Measurements from ENCODE around the gene ZNF451.
"Not testable (repeated sequence)": the region's sequence is repeated elsewhere in the genome, so short reads cannot be mapped to it uniquely, and the experiment has no call there.

Gene ZNF451

GRCh38 chr6:57091375-57091774 is 1.4 kb downstream of the ZNF451 start:
- not testable (repeated sequence) for DNase-seq

GRCh38 chr6:57094689-57095088 is 4.7 kb downstream of the ZNF451 start:
- DNase-seq, result no peak

GRCh38 chr6:57097596-57097995 is 7.6 kb downstream of the ZNF451 start:
- DNase-seq, result peak; percentile 10

GRCh38 chr6:57102976-57103375 is 13.0 kb downstream of the ZNF451 start:
- DNase-seq, result no peak

- no peak for DNase-seq
Measured at GRCh38 chr6:57104336-57104735, 14.3 kb downstream of the ZNF451 start.

- no peak for DNase-seq
Measured at GRCh38 chr6:57106990-57107389, 17.0 kb downstream of the ZNF451 start.

- DNase-seq, result no peak
Measured at GRCh38 chr6:57108691-57109090, 18.7 kb downstream of the ZNF451 start.

GRCh38 chr6:57109880-57110279 is 19.9 kb downstream of the ZNF451 start:
- DNase-seq, result no peak

GRCh38 chr6:57113105-57113504 is 23.1 kb downstream of the ZNF451 start:
- DNase-seq, result no peak

GRCh38 chr6:57116776-57117175 is 26.8 kb downstream of the ZNF451 start:
- DNase-seq, result no peak

- DNase-seq, result no peak
Measured at GRCh38 chr6:57117796-57118195, 27.8 kb downstream of the ZNF451 start.

GRCh38 chr6:57123111-57123510 is 33.1 kb downstream of the ZNF451 start:
- no peak for DNase-seq

- no peak for DNase-seq
Measured at GRCh38 chr6:57127763-57128162, 37.8 kb downstream of the ZNF451 start.

- DNase-seq, result no peak
Measured at GRCh38 chr6:57130661-57131177, 40.7 kb downstream of the ZNF451 start.

GRCh38 chr6:57134954-57135353 is 45.0 kb downstream of the ZNF451 start:
- DNase-seq, result no peak

- DNase-seq, result no peak
Measured at GRCh38 chr6:57135885-57136284, 45.9 kb downstream of the ZNF451 start.

GRCh38 chr6:57137350-57137749 is 47.4 kb downstream of the ZNF451 start:
- DNase-seq, result no peak

- no peak for DNase-seq
Measured at GRCh38 chr6:57138026-57138425, 48.0 kb downstream of the ZNF451 start.

GRCh38 chr6:57141451-57142177 is 51.6 kb downstream of the ZNF451 start:
- no peak for DNase-seq

GRCh38 chr6:57142178-57142525 is 52.2 kb downstream of the ZNF451 start:
- DNase-seq, result no peak

- no peak for DNase-seq
Measured at GRCh38 chr6:57143690-57144089, 53.7 kb downstream of the ZNF451 start.

GRCh38 chr6:57147401-57147800 is 57.4 kb downstream of the ZNF451 start:
- peak; percentile 18 for DNase-seq

GRCh38 chr6:57147955-57148858 is 58.2 kb downstream of the ZNF451 start:
- no peak for DNase-seq

- DNase-seq, result no peak
Measured at GRCh38 chr6:57158658-57159057, 68.7 kb downstream of the ZNF451 start.
